IPS-11a (cell line): ENCODE results near the gene ZNF341.

ENCODE experiments used
- H3K4me3 ChIP-seq: one replicate; pipeline ENCODE4 v1.5.1; 2013; ENCODE audit warnings: low read depth, low read length, control low read depth

ZNF341 gene

DNA sequence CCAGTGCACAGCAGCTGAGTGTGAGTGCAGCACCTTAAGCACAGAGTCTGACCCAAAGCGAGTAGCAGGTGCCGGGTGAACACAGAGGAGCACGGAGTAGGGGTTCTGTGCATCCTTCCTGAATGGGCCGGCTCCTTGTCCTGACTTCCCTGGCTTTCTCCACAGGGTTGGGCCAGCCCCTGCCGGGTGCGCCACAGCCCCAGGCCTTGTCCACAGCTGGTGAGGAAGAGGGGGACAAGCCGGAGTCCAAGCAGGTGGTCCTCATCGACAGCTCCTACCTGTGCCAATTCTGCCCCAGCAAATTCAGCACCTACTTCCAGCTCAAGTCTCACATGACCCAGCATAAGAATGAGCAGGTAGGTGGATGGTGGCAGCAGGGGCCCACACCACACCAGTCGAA is 34.9 kb downstream of the ZNF341 start:
- no peak overlapping the region for H3K4me3 ChIP-seq

- H3K4me3 ChIP-seq = no peak overlapping the region
These were observed 36.0 kb downstream of the ZNF341 start for GRCh38 chr20:33767777-33768138.

GRCh38 chr20:33769043-33769442 is 37.2 kb downstream of the ZNF341 start:
- no peak overlapping the region for H3K4me3 ChIP-seq

GRCh38 chr20:33770005-33770404 is 38.2 kb downstream of the ZNF341 start:
- no peak overlapping the region for H3K4me3 ChIP-seq

- H3K4me3 ChIP-seq = no peak overlapping the region
These were observed 40.1 kb downstream of the ZNF341 start for GRCh38 chr20:33771938-33772337.

DNA sequence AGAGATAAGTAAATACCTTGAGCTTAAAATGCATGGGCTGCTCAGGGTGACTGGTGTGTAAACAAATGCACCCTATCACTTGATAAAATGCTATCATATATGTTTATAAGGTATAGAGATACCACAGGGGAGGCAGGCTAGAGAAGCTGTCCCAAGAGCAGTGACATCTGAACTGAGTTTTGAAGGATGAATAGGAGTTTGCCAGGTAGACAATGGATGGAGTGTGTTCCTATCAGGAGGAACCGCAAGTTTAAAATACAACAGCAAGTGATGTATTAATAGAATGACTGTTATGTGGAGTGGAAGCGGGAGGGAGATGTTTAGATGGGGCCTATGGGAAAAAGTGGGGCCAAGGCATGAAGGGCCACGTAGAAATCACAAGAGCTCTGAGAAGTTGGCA is 40.6 kb downstream of the ZNF341 start:
- no peak overlapping the region for H3K4me3 ChIP-seq

DNA sequence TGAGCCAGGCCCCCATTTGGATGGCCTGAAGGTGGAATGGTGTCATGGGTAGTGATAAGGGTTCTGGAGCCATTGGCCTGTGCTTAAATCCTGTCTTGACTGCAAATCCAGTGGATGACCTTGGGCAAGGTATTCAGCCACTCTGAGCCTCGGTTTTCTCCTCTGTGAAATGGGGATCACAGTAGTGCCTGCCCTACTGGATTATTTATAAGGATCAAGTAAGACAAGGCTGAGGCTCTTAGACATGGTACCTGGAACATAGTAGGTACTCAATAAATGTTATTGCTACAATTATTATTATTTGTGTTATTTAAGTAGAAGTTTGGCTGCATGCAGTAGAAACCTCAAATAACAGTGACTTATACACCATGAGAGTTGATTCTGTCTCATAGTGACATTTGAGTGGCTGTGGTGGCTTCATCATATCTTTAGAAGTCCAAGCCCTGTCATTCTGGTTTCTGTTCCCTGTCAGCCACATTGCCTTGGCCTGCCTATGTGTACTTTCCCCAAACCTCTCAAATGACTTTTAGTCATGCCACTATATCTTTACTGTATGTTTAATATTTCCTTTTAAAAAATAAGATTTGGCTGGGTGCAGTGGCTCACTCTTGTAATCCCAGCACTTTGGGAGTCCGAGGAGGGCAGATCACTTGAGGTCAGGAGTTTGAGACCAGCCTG is 41.8 kb downstream of the ZNF341 start:
- no peak overlapping the region for H3K4me3 ChIP-seq

DNA sequence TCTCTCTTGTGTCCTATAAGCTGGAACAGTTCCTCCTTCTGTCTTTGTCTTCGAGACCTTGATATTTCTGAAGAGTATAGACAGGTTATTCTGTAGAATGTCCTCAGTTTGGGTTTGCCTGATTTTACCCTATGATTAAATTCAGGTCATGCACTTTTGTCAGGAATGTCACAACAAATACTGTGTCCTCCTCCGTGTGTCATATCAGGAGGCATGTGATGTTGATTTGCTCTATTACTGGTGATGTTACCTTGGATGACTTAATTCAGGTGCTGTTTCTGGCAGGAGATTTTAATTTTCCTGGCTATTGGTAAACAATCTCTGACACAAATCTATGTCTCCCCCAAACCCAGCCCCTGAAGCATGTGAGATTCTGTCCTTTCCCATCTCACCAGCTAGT is 46.0 kb downstream of the ZNF341 start:
- no peak overlapping the region for H3K4me3 ChIP-seq

DNA sequence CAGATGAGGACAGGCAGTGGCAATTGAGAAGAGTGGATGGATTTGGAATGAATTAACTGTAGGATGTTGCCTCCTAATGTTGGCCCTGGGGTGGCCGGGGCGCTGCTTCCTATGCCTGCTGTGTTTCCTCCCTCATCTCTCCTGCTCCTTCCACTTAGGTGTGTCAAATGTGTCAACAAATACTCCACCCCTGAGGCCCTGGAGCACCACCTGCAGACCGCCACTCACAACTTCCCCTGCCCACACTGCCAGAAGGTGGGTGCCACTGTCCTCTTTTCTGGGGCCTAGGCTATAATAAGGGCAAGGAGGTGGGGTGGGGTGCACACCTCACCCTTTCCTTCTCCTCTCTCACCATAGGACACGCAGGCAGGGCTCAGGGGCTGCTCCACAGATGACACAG is 49.3 kb downstream of the ZNF341 start:
- H3K4me3 ChIP-seq = no peak overlapping the region

GRCh38 chr20:33781945-33782344 is 50.1 kb downstream of the ZNF341 start:
- H3K4me3 ChIP-seq = no peak overlapping the region

DNA sequence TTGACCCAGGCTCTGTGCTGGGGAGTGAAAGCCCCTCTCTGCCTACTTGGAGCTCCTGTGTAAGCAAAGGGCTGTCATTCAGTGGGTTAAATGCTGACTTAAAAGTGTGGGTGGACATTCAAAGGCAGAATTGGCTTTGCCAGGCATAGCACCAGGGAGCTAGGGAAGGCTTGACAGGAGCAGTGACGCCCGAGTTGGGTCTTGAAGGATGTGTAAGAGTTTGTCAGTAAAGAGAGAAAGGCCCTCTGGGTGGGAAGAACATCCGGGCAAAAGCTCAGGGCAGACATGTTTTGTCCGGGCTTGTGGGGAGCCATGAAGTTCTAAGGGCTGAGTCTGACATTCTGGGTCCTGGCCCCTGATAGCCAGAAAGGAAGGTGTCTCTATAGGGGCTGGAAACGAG is 51.5 kb downstream of the ZNF341 start:
- H3K4me3 ChIP-seq = no peak overlapping the region

GRCh38 chr20:33783818-33784217 is 52.0 kb downstream of the ZNF341 start:
- no peak overlapping the region for H3K4me3 ChIP-seq

DNA sequence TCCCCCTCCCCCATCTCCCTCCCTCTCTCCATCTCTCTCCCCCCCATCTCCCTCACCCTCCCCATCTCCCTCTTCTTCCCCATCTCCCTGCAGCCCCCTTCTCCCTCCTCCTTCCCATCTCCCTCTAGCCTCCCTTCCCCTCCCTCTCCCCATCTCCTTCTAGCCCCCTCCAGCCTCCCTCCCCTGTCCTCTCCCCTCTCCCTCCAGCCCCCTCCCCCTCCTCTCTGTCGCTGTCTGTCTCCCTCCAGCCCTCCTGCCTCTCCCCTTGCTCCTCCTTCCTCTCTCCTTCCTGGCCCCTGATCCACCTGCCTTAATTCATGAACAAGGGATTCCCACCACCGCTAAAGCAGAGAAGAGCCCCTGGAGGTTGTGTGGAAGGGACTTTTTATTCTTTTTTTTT is 52.4 kb downstream of the ZNF341 start:
- H3K4me3 ChIP-seq = no peak overlapping the region

DNA sequence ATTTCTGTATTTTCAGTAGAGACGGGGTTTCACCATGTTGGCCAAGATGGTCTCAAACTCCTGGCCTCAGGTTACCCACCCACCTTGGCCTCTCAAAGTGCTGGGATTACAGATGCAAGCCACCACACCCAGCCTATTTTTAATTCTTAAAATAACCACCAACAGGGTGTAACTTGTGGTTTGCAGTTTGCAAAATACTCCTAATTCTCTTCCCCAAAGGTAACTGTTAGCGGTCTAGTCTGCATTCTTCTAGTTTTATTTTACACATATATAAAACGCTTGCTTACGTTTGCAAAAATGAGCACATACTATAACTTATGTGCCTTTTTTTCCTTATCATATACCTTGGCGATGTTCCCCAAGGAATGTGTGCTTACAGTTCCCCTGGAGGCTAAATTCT is 53.7 kb downstream of the ZNF341 start:
- no peak overlapping the region for H3K4me3 ChIP-seq

DNA sequence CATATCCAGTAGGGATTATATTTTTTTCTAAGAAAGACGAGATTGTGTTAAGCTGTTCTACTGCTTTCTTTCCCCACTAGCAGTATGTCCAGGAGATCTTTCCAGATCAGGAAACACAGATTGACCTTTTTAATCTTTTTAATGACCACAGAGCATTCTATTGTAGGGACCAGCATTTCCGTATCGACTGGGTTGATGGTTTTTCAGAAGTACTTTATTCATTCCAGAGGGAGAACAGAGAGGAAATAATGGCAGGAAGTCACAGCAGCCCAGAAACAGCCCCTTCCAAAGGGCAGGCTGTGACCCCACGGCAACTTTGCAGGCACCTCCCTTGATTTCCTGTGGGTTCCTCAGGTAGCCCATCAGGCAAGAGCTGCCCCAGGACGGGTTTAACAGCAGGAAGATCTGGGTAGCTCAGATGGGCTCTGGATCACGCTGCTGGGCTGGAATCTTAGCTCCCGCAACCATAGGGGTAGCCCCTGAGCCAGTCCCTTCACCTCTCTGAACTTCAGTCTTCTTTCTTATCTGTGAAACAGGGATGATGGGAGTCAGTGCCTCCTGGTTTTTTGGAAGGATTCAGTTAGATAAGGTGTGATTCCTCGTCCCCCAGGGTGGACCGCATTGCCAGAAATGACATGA is 55.6 kb downstream of the ZNF341 start:
- H3K4me3 ChIP-seq = no peak overlapping the region

GRCh38 chr20:33788351-33789049 is 56.7 kb downstream of the ZNF341 start:
- H3K4me3 ChIP-seq = no peak overlapping the region

DNA sequence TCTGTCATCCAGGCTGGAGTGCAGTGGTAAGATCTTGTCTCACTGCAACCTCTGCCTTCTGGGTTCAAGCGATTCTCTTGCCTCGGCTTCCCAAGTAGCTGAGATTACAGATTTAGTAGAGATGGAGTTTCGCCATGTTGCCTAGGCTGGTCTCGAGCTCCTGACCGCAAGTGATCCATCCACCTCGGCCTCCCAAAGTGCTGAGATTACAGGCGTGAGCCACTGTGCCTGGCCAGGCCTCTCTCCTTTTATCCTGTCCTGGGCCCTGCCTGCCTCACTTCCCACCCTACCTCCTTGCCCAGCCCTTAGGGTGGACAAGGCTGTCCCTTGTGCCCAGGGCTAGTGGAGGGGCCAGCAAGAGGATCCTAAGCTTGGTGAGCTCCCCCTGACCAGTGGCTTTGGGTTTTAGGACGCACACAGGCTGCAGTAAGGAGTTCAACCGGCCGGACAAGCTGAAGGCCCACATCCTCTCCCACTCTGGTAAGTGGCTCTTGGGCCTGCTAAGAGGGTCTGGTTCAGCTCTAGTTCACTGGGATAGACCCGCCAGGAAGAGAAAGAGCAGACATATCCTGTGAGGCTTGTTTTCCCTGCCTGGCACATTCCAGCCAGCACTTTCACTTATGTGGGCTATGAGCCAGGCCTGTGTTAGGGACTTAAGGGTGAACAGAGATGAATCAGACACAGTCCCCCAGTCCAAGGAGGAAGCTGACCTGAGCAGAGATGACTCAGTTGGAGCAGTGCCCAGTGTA is 57.5 kb downstream of the ZNF341 start:
- no peak overlapping the region for H3K4me3 ChIP-seq

- no peak overlapping the region for H3K4me3 ChIP-seq
These were observed 58.0 kb downstream of the ZNF341 start for GRCh38 chr20:33789858-33790182.

- H3K4me3 ChIP-seq = no peak overlapping the region
These were observed 58.8 kb downstream of the ZNF341 start for GRCh38 chr20:33790566-33790965.

GRCh38 chr20:33791021-33791420 is 59.2 kb downstream of the ZNF341 start:
- H3K4me3 ChIP-seq = no peak overlapping the region

DNA sequence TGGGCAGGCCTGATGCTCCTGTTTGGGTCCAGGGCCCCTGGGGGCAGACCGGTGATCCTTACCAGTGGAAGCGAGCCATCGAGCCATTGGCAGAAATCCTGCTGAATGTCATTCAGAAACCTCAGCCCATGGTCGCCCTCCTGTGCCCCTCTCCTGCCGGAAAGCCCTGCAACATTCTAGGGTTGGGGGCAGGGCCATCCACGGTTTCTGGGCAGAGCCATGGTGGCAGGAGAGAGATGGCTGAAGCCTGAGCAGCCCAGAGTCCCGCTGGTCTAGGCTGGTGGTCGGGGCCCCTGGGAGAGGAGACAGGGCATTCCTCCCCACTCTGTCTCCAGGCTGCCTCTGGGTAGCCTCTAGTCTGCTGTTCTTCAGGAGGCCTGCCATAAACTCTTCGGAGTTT is 59.7 kb downstream of the ZNF341 start:
- no peak overlapping the region for H3K4me3 ChIP-seq
